Stimulated activated CD8-positive, alpha-beta memory T cell treated with anti-CD3 and anti-CD28 coated beads, Interleukin-15, amount 100 ng/mL, for 1 hour (primary cell): ENCODE results near the gene ABCA7.
A peak's percentile ranks its signal among the peaks of the same experiment; 100 is the strongest.
"Not testable (repeated sequence)": the region's sequence is repeated elsewhere in the genome, so short reads cannot be mapped to it uniquely, and the experiment has no call there.

Experiments used
- DNase-seq: peaks from one replicate; pipeline ENCODE4 v3.0.0-alpha.2; 2020; ENCODE audit warnings: low read depth

The ABCA7 gene

DNA sequence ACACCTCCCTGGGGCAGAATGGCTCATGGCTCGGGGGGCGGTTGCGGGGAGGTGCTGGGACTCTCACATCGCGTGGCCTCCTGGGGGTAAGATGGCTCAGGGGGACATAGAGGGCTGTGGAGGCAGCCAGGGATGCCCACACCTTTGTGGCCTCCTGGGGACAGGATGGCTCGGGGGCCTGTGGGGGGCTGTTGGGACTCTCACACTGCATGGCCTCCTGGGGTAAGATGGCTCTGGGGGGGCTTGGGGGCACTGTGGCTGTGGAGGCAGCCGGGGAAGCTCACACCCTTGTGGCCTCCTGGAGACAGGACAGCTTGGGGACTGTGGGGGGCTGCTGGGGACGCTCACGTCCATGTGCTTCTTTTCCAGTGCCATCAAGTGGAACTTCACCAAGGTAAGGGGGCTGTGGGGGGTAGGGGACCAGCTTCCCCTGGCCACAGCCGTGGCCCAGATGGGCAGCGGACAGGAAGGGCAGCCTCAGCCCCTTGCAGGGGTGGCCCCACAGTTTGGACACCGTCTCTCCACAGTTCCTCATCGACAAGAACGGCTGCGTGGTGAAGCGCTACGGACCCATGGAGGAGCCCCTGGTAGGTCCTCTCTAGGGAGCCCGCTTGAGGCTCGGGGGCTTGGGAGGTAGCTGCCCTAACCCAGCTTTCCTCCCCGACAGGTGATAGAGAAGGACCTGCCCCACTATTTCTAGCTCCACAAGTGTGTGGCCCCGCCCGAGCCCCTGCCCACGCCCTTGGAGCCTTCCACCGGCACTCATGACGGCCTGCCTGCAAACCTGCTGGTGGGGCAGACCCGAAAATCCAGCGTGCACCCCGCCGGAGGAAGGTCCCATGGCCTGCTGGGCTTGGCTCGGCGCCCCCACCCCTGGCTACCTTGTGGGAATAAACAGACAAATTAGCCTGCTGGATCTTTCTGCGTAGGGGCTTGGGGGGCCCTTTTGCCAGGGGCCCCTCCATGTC, 66.2 kb downstream of the ABCA7 start:
- DNase-seq: no peak

DNA sequence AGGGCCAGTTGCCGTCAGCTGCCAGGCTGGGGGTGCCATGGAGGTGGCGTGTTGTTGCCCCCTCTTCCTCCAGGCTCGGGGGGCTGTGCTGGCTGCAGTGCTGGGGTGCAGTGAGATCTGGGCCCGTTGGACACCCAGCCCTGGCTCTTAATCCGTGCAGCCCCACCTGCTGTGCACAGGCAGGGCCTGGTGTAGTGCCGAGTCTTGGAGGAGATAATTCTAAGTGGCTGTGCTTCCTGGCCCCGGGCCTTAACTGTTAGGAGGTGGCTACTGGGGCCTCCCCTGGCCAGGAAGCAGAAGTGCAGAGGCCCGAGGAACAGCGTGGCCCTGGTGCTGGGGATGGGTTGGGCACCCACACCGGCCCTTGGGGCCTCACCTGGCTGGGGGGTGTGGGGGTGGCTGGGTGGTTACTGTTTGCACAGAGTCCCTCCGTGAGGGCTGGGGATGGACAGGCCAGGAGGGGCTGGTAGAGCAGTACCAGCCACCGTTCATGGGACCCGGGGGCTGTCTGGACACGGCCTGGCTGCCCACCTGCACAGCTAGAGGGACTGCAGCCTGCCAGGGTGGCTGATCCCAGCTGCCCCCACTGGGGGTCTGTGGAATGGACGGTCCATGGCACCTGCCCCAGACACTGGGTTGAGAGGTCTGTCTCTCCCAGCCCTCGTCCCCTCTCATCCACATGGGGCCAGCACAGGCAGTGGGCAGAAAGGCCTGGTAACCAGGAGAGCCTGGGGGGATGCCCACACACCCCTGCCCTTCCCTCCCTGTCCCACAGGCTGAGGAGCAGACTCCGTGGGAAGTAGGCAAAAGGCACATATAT, 67.1 kb downstream of the ABCA7 start:
- DNase-seq: no peak

DNA sequence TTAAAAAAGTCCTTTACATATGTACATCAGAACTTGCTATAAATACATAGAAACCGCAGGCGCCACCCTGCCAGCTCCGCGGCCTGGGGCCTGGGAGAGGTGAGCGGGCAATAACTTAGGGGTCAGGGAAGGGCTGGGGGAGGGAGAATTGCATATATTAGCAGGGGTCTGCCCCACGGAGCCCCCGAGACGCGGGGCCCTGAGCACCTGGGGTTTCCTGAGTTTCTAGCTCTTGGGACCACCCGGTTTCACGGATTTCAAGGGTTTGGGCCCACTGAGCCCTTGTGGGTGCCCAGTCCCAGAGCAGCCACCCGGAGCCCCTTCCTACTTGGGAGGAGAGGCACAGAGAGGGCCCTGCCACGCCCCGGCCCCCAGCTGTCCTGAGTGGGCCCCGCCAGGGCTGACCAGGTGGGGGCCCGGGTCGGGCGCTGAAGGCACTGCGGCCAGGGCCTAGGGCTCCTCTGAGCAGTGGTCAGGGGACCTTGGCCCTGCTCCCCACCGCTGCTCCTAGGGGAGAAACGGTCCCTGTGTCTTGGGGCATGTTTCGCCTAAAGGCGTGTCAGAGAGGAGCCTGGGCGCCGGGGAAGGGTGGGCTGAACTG, 67.9 kb downstream of the ABCA7 start:
- no peak for DNase-seq

DNA sequence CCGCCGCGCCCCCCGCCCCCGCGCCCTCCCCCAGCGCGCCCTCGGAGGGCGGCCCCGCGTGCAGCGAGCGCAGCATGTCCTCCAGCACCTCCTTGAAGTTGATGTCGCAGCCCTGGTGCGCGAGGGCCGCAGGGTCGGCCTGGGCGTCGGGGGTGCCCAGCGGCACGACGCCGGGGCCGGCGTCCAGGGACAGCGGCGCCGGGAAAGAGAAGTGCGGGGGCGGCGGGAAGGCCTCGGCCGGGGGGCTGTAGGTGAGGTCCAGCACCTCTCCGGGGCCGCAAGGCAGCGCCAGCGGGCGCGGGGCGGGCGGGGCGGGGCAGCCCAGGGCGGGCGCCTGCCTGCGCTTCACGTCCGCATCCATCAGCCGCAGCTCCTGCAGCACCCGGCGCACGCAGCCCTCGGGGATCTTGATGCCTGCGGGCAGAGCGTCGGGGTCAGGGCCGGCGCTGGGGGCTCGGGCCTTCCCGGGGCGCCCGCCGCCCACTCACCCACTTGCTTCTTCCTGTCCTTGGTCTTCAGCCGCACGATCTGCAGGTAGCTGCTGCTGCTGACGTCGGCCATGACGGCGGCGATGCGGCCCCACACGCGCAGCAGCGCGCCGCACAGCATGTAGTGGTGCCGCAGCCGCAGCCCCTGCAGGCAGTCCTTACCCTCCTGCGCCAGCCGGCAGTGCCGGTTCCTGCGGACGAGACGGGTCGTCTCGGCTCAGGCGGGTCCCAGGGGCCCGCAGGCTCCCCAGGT, 68.6 kb downstream of the ABCA7 start:
- DNase-seq: no peak

DNA sequence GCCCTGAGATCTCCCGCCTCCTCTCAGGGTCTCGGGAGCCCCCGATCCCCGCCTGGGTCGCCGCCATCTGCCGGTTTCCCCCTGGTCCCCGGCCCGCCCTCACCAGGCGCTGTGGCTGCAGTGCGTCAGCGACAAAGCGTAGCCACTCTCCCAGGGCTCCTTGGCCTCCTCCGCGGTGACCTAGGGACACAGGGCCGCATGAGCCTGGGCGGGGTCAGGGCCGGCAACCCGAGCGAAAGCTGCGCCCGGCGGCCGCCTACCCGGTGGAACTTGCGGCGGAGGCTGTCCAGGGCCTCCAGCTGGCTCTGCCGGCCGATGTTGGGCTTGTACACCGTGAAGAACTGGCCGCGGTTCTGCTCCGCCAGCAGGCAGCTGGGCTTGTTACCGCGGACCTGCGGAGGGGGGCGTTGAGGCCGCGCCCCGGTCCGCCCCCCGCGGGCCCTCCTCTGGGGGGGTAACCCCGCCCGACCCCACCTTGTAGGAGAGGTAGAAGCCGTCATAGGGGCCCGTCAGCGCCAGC, 69.2 kb downstream of the ABCA7 start:
- no peak for DNase-seq

DNA sequence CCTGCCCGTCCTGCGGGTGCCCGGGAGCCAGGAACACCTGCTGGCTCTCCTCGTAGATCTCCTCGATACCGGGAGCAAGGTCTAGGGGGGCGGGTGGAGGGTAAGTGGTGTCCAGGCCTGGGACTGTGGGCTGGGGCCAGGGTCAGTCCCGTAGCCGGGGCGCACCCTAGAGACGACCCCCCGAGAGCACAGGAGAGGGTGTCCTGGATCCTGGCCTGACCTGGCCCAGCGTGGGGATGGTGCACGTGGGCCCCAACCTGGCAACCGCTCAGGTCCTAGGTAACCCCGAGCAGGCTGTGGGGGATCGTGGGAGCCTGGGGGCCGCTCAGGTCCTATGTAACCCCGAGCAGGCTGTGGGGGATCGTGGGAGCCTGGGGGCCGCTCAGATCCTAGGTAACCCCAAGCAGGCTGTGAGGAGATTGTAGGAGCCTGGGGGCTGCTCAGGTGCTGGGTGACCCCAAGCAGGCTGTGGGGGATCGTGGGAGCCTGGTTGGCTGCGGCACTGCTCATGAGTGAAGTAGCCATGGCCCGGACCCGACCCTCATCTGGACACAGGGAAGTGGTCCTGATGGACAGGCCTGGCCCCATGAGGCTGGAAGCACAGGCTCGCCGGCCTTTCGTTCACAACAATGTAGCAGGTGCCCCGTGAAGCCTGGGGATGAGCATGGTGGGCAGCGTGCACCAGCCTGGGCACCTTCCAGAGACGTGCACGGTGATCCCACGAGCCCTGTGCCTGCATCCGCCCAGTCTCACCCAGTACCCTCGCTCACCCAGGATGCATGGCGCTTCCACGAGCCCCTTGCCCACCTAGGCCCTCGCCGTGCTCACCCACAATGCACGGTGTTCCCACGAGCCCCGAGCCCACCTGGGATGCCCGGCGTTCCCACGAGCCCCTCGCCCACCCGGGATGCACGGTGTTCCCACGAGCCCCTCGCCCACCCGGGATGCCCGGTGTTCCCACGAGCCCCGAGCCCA, 70.1 kb downstream of the ABCA7 start:
- no peak for DNase-seq

DNA sequence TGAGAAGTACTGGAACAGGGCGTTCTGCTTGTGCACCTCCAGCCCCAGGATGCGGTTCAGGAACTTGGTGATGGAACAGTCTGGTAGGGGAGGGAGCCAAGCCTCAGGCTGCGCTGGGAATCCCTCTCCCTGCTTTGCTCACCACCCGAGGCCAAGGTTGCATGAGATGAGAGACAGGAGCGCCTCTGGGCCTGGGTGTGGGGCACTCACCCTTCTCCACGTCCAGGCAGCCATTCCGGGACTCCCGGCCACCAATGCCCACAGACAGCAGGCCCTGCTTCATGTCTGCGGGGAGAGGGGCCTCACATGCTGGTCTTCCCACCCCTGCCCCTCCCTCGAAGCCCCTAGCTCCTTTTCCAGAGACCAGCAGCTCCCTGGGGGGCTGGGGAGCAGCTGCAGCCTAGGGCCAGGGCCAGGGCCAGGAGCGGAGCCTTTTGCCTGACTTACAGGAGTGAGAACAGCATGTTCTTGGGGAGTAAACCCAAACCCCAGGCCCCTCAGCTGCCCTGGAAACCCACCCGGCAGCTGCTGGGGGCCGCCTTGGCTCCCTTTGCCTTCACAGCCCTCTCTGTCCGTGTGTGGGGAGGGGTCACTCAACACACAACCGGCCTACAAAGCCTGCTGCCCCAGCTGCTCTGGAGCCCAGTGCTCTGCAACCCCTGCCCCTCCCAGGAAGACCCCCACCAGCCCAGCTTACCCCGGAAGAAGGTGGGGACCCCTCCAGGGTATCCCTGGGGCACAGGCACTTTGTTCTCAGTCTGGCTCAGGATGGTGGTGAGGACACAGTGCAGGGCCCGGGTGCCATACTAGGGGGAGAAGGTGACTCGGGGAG, 71.1 kb downstream of the ABCA7 start:
- DNase-seq: no peak

DNA sequence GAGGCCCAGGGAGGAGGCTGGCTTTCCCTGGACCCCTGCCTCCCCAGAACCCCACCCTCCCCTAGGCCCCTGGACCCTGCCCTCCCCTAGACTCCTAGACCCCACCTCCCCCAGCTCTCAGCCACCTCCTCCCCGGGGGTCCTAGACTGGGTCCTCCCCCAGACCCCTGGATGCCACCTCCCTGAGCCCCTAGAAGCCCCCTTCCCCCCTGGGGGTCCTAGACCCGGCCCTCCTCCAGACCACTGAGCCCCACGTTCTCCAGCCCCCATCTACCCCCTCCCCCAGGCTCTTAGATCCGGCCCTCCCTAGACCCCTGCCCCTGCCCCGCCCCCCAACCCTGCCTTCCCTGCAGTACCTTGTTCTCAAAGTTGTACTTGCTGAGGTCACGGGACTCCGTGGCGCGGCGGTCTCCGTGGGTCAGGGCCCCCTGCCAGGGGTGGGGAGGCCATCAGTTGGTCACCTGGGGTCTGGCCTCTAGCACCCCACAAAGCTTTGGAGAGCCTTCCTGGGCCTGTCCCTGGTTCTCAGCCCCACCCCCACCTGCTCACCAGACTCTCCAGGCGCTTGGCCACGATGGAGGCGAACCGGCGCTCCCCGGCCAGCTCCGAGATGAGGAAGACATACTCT, 71.8 kb downstream of the ABCA7 start:
- DNase-seq: no peak

DNA sequence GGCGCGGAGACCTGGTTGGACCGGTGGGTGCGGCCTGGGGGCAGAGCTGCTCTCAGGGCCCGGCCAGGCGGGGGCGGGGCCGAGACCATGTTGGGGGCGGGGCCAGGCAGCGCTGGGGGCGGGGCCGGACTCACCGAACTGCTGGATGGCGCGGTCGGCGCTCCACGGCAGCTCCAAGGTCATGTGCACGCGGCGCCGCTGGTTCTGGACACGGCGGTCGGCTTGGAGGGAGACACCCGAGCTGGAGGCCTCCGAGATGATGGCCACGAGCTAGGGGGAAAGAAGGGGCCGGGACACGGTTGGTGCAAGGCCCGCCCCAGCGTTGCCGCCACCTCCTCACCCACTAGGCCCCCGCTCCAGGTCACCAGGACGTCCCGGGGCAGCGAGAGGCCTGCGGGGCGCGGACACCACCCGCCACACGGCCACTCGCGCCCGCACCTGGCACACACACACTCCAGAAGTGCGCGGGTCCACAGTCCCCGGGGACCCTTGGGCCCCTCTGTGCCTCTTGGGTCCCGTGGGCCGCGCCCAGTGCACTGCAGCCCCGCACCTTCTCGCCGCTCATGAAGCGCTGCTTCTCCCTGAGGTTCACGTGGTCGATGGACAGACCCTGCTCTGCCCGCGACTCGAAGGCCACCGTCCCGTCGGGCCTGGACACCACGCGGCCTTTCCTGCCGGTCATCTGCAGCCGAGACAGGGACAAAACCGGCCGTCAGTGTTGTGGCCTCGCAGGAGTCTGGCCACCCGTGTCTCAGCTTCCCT, 72.5 kb downstream of the ABCA7 start:
- no peak for DNase-seq

DNA sequence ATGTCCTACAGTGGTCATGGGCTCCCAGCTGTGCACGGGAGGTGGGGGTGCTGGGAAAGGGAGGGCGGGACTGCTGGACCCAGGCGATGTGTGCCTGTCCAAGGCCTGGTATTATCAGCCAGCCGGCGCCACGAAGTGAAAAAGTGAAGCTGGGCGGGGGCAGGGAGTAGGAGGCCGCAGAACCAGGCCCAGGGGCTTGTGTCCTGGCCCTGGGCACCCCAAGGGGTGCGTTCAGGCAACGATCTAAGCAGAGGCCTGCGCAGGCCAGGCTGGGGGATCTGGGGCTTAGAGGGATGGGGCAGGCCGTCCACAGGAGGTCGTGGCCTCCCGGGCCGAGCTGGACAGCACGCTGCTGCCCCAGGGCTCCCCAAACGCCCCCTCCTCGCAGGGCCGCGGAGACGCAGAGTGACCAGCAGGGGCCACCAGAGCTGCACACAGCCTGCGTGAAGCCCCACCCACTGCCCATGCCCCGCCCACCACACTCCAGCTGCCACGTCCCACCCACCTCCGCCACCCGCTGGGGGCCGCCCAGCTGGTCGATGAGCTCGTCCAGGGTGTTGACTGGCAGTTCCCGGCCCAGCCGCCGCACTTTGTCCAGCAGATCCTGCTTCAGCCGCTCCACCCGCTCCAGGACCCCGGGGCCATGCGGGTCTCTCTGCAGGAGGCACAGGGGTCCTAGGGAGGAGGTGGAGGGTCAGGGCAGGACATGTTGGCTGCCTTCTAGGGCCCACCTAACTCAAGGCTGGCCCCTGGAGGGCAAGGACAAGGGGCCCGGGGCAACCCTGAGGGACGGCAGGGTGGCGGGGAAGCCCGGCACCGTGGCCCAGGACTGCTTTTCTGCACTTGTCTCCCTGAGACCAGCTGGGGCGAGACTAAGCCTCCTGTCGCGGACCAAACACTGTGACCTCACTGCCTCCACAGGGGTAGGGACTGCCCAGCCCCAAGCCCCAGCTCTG, 73.4 kb downstream of the ABCA7 start:
- peak; percentile 72 for DNase-seq

DNA sequence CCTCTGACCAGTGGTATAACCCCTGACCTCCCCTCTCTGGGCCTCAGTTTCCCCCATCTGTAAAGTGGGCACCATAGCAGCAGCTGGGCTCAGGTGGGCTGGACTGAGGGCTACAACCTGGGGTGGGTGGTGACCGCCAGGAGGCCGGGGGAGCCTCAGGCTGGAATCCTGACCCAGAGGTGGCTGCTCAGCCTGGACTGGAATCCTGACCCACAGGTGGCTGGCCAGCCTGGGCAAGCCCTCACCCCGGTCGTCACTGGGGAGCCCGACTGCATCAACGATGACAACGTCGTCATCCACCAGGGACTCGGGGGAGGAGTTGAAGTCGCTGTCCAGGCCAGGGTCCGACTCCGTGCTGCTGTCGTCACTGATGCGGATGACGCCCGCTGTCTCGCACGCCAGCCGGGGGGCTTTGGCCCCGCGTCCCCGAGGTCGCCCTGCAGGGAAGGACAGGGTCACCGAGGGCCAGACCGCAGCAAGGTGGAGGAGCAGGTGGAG, 74.1 kb downstream of the ABCA7 start:
- DNase-seq: no peak

DNA sequence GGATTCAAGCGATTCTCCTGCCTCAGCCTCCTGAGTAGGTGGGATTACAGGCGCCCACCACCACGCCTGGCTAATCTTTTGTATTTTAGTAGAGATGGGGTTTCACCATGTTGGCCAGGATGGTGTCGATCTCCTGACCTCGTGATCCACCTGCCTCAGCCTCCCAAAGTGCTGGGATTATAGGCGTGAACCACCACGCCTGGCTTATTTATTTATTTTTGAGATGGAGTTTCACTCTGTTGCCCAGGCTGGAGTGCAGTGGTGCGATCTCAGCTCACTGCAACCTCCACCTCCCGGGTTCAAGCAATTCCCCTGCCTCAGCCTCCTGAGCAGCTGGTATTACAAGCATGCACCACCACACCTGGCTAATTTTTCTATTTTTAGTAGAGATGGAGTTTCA, 74.8 kb downstream of the ABCA7 start:
- not testable (repeated sequence) for DNase-seq
